BJ (cell line): ENCODE measurements around the gene ABCD3. TPM values are rescaled to one million over a fixed set of nuclear protein-coding genes. Genes with fewer than 3 reads are reported as not detected.
A peak's percentile ranks its signal among the peaks of the same experiment; 100 is the strongest.

Source experiments
- CTCF ChIA-PET: fragments of 350-600 bp; formaldehyde crosslinking; extraction: SDS; loops from one replicate; lab custom pipeline; 2021; ENCODE audit warnings: antibody characterized with exemption, inconsistent platforms; lab: Yijun Ruan, JAX
- POLR2A ChIA-PET: fragments of 300-600 bp; sonication (Branson Sonifier 250); formaldehyde crosslinking; extraction: SDS; loops from one replicate; lab custom pipeline; 2021; ENCODE audit warnings: antibody characterized with exemption; lab: Charles Lee
- DNase-seq: peaks from one replicate; pipeline ENCODE4 v3.0.0-alpha.2; 2011; ENCODE audit warnings: low read depth
- H3K27me3 ChIP-seq: 2 replicates; pipeline ENCODE4 v1.6.0; 2011; ENCODE audit warnings: low read length; ENCODE audit not compliant: control insufficient read depth, insufficient read depth
- H3K36me3 ChIP-seq: 2 replicates; pipeline ENCODE4 v1.5.1; 2011; ENCODE audit warnings: low read length; ENCODE audit not compliant: control insufficient read depth, insufficient read depth
- H3K4me3 ChIP-seq: 2 replicates; pipeline ENCODE4 v1.5.1; 2011; ENCODE audit warnings: low read depth, mild to moderate bottlenecking, control low read depth, low read length
- polyA plus RNA-seq: library from polyadenylated mRNA; depleted of rRNA; stranded (reverse); fragments of >200 nt; gene quantifications from 2 replicates; pipeline ENCODE4 v1.2.3, GENCODE V29; 2011
- TF ChIP-seq, protein P1 (sequence below): IDR thresholded peaks from 2 replicates; pipeline ENCODE4 v1.5.1; 2011; ENCODE audit warnings: low read depth, mild to moderate bottlenecking, control low read depth, inconsistent platforms, low read length, moderate library complexity; ENCODE audit not compliant: insufficient read depth

Gene ABCD3
- polyA plus RNA-seq, 1 experiment, result 7.3 TPM

- ChIA-PET CTCF (interaction anchor here (0.9 kb wide), 1 partner anchor 42 kb away, joined by 3 read pairs; no protein-coding TSS in a partner anchor), POLR2A (no interaction called here)
- H3K4me3 ChIP-seq, result no peak overlapping the region
- H3K27me3 ChIP-seq, result no peaks in the 10 kb centered on the region
- peaks cover 14% of the 10 kb centered on the region for H3K36me3 ChIP-seq
- TF ChIP-seq, protein P1, sequence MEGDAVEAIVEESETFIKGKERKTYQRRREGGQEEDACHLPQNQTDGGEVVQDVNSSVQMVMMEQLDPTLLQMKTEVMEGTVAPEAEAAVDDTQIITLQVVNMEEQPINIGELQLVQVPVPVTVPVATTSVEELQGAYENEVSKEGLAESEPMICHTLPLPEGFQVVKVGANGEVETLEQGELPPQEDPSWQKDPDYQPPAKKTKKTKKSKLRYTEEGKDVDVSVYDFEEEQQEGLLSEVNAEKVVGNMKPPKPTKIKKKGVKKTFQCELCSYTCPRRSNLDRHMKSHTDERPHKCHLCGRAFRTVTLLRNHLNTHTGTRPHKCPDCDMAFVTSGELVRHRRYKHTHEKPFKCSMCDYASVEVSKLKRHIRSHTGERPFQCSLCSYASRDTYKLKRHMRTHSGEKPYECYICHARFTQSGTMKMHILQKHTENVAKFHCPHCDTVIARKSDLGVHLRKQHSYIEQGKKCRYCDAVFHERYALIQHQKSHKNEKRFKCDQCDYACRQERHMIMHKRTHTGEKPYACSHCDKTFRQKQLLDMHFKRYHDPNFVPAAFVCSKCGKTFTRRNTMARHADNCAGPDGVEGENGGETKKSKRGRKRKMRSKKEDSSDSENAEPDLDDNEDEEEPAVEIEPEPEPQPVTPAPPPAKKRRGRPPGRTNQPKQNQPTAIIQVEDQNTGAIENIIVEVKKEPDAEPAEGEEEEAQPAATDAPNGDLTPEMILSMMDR, result no peak
- DNase-seq, result no peak
Observed at GRCh38 chr1:94535095-94535494, 116.9 kb downstream of the ABCD3 start.

DNA sequence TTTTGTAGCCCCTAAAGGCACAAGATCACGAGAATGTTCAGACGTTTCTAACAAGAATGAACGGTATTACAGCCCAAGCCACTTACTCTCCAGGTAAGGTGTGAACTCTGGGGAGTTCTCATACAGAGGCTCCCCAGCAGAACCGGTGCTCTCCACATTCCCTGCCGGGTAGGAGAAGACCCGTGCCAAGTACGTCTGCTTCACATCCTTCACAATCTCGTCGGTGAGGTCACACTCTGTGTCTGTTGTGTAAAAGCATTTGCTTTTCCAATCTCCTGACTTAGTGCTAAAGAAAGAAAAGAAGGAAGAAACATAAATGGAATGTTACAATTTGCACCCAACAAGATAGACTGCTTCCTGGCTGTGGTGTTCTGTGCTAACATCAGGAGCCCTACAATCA lies 117.7 kb downstream of the ABCD3 start:
- POLR2A ChIA-PET, result no interaction called here
- Histone ChIP-seq H3K36me3 (peaks cover 12% of the 10 kb centered on the region), H3K4me3 (no peak overlapping the region), H3K27me3 (no peaks in the 10 kb centered on the region)
- TF ChIP-seq, protein P1, result no peak
- no peak for DNase-seq
- CTCF ChIA-PET, result no interaction called here

DNA sequence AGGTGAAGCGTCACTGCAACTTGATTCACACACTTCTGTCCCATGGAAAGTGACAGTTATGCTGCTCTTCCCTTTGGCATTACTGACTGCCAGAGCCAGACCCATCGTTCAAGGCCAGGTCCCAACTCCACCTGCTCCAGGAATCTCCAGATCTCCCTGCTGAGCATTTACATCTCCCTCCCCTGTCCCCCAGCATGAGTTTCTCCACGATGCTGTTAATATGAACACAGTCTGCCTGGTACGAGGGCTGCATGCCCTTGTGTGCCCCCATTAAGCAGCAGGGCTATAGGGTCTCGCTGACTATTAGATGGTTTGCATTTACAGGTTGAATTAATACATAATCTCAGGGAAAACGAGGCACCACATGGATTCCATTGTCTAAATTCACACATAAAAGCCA lies 119.1 kb downstream of the ABCD3 start:
- POLR2A ChIA-PET, result no interaction called here
- 0 out of 2 replicates have a peak overlapping the region, but pooled peaks have one; percentile 2 for H3K4me3 ChIP-seq
- H3K27me3 ChIP-seq, result no peaks in the 10 kb centered on the region
- DNase-seq, result no peak
- H3K36me3 ChIP-seq, result peaks cover 8% of the 10 kb centered on the region
- CTCF ChIA-PET, result interaction anchor here (1.7 kb wide), 1 partner anchor 269 kb away, joined by 6 read pairs; no protein-coding TSS in a partner anchor
- TF ChIP-seq, protein P1, result no peak

- no peak for DNase-seq
- peak overlapping the region; percentile 86 for H3K4me3 ChIP-seq
- peaks cover 6% of the 10 kb centered on the region for H3K36me3 ChIP-seq
- TF ChIP-seq, protein P1, result peak; percentile 44
- CTCF ChIA-PET, result interaction anchor here (0.7 to 1.7 kb wide), 4 partner anchors 24 to 268 kb away, joined by 3 to 6 read pairs (median 3); no protein-coding TSS in a partner anchor
- H3K27me3 ChIP-seq, result no peaks in the 10 kb centered on the region
- POLR2A ChIA-PET, result no interaction called here
Observed at GRCh38 chr1:94538243-94538827, 120.1 kb downstream of the ABCD3 start.

GRCh38 chr1:94539496-94539895 lies 121.3 kb downstream of the ABCD3 start:
- DNase-seq, result no peak
- Histone ChIP-seq H3K27me3 (no peaks in the 10 kb centered on the region), H3K4me3 (peak overlapping the region; percentile 86), H3K36me3 (peaks cover 6% of the 10 kb centered on the region)
- POLR2A ChIA-PET, result interaction anchor here (0.7 to 1.0 kb wide), 2 partner anchors 159 to 258 kb away, joined by 3 to 6 read pairs; no protein-coding TSS in a partner anchor
- TF ChIP-seq, protein P1, result no peak
- CTCF ChIA-PET, result interaction anchor here (1.2 to 1.6 kb wide), 4 partner anchors 11 to 263 kb away, joined by 3 to 4 read pairs (median 4); no protein-coding TSS in a partner anchor
